Nephron (organoid): ENCODE data around the gene EIF5A.
"Not testable (repeated sequence)": the region's sequence is repeated elsewhere in the genome, so short reads cannot be mapped to it uniquely, and the experiment has no call there.

Experiments used
- H3K27ac Mint-ChIP-seq, 3 experiments: 2 replicates each; pipeline ENCODE4 v1.8.0; 2020; ENCODE audit warnings: mixed read lengths in 3 of 3, mild to moderate bottlenecking in 2 of 3, moderate library complexity in 1 of 3
- H3K27me3 Mint-ChIP-seq: 2 replicates; pipeline ENCODE4 v1.8.0; 2021; ENCODE audit warnings: low read depth, mild to moderate bottlenecking, moderate library complexity, mixed read lengths
- H3K36me3 Mint-ChIP-seq: 2 replicates; pipeline ENCODE4 v1.8.0; 2020; ENCODE audit warnings: low read depth, mixed read lengths
- H3K4me1 Mint-ChIP-seq: 2 replicates; pipeline ENCODE4 v1.8.0; 2020; ENCODE audit warnings: mixed read lengths
- H3K4me3 Mint-ChIP-seq, 3 experiments: 2 replicates each; pipeline ENCODE4 v1.8.0; 2020; ENCODE audit warnings: mild to moderate bottlenecking in 3 of 3, mixed read lengths in 3 of 3, moderate library complexity in 2 of 3
- H3K9me3 Mint-ChIP-seq: 2 replicates; pipeline ENCODE4 v1.8.0; 2020; ENCODE audit warnings: mixed read lengths
- TF ChIP-seq, protein P1 (sequence below), 3 experiments: fragments of 200-600 bp; sonication (generic); IDR thresholded peaks; one replicate each; pipeline ENCODE4 v1.5.0; 2021; ENCODE audit warnings: antibody characterized with exemption in 3 of 3; ENCODE audit not compliant: unreplicated experiment in 3 of 3

Gene EIF5A

DNA sequence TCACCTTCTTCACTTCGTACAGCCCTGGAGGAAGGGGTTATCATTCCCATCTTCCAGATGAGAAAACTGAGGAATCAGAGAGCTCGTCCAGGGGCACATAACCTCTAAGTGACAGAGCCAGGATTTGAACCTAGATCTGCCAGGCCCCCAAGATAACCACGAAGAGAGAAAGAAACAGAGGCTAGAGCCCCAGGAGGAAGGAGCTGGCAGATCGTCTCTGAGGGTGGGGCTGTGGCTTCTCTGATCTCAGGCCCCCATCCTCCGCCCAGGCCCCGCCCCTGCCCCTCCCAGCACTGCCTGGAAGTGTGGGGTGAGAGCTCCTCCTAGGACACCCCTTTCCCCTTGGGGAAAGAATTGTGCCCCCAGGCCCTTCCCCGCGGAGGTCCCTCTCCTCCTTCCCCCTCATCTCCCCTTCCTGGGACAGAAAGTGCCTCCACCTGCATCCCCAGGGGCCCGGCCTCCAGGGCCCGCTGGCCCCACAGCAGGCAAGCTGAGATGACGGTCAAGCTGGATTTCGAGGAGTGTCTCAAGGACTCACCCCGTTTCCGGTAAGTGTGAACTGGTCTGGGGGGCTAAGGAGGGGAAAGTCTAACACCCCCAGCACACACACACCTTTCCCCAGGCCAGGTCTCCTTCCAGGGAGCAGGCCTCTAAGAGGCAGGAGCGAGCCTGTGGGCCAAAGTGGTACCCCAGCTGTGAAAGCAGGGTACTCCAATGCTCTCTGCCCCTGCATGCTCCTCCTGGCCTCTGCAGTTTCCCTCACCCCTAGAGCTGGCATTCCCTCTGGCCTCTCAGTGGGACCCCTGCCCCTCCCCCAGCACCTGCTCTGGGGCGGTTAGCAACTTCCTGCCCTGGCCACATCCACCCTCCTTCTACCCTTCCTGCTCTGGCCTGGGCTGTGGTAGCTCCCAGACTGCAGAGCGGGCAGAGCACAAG, 29.1 kb downstream of the EIF5A start, which contains the start of gene ACAP1:
Gene ACAP1 (plus strand): TSS at position 290 of the 936 bp plus-strand sequence. CDS start 206 bp downstream, at position 496.
- Mint-ChIP-seq H3K27me3 (peaks cover 6% of the 10 kb centered on the region), H3K36me3 (no peaks in the 10 kb centered on the region), H3K4me1 (peaks cover 8% of the 10 kb centered on the region), H3K9me3 (no peaks in the 10 kb centered on the region), H3K4me3 (no peak within 1 kb of the TSS), H3K27ac (no peak within 1 kb of the TSS)
- TF ChIP-seq, protein P1, sequence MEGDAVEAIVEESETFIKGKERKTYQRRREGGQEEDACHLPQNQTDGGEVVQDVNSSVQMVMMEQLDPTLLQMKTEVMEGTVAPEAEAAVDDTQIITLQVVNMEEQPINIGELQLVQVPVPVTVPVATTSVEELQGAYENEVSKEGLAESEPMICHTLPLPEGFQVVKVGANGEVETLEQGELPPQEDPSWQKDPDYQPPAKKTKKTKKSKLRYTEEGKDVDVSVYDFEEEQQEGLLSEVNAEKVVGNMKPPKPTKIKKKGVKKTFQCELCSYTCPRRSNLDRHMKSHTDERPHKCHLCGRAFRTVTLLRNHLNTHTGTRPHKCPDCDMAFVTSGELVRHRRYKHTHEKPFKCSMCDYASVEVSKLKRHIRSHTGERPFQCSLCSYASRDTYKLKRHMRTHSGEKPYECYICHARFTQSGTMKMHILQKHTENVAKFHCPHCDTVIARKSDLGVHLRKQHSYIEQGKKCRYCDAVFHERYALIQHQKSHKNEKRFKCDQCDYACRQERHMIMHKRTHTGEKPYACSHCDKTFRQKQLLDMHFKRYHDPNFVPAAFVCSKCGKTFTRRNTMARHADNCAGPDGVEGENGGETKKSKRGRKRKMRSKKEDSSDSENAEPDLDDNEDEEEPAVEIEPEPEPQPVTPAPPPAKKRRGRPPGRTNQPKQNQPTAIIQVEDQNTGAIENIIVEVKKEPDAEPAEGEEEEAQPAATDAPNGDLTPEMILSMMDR (IDR thresholded peaks at IDR 0.05; ENCODE audit: unreplicated experiment in 3 of 3), result no peak

DNA sequence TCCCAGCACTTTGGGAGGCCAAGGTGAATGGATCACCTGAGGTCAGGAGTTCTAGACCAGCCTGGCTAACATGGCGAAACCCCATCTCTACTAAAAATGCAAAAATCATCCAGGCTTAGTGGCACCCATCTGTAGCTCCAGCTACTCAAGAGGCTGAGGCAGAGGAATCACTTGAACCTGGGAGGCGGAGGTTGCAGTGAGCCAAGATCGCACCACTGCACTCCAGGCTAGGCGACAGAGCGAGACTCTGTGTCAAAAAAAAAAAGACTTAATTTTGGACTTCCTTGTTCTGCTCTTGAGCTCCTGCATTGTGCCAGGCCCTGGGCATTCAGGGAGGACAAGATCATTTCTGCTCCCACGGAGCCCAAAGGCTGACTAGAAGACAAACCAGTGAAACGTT, 30.2 kb downstream of the EIF5A start:
- not testable (repeated sequence) for H3K4me3 Mint-ChIP-seq, H3K9me3 Mint-ChIP-seq, H3K27me3 Mint-ChIP-seq, H3K4me1 Mint-ChIP-seq, H3K27ac Mint-ChIP-seq, H3K36me3 Mint-ChIP-seq

- Mint-ChIP-seq H3K4me1 (no peaks in the 10 kb centered on the region), H3K36me3 (no peaks in the 10 kb centered on the region), H3K27ac (no peak overlapping the region), H3K4me3 (no peak overlapping the region), H3K9me3 (no peaks in the 10 kb centered on the region), H3K27me3 (peaks cover 11% of the 10 kb centered on the region)
- TF ChIP-seq, protein P1 (IDR thresholded peaks at IDR 0.05; ENCODE audit: unreplicated experiment in 3 of 3), result no peak
Measured at GRCh38 chr17:7340179-7340578, 32.8 kb downstream of the EIF5A start.

GRCh38 chr17:7341842-7342241, 34.4 kb downstream of the EIF5A start:
- H3K27ac Mint-ChIP-seq, result no peak overlapping the region
- no peaks in the 10 kb centered on the region for H3K4me1 Mint-ChIP-seq
- peaks cover 10% of the 10 kb centered on the region for H3K27me3 Mint-ChIP-seq
- no peak overlapping the region for H3K4me3 Mint-ChIP-seq
- TF ChIP-seq, protein P1 (IDR thresholded peaks at IDR 0.05; ENCODE audit: unreplicated experiment in 3 of 3), result no peak
- no peaks in the 10 kb centered on the region for H3K36me3 Mint-ChIP-seq
- H3K9me3 Mint-ChIP-seq, result no peaks in the 10 kb centered on the region

GRCh38 chr17:7343250-7343649, 35.8 kb downstream of the EIF5A start:
- TF ChIP-seq, protein P1 (IDR thresholded peaks at IDR 0.05; ENCODE audit: unreplicated experiment in 3 of 3), result no peak
- peaks cover 11% of the 10 kb centered on the region for H3K27me3 Mint-ChIP-seq
- no peak overlapping the region for H3K27ac Mint-ChIP-seq
- H3K4me1 Mint-ChIP-seq, result peaks cover 9% of the 10 kb centered on the region
- H3K9me3 Mint-ChIP-seq, result no peaks in the 10 kb centered on the region
- no peaks in the 10 kb centered on the region for H3K36me3 Mint-ChIP-seq
- H3K4me3 Mint-ChIP-seq, result no peak overlapping the region

GRCh38 chr17:7346761-7347614, 39.6 kb downstream of the EIF5A start:
- peaks cover 13% of the 10 kb centered on the region for H3K27me3 Mint-ChIP-seq
- H3K36me3 Mint-ChIP-seq, result no peaks in the 10 kb centered on the region
- no peaks in the 10 kb centered on the region for H3K9me3 Mint-ChIP-seq
- TF ChIP-seq, protein P1 (IDR thresholded peaks at IDR 0.05; ENCODE audit: unreplicated experiment in 3 of 3), result no peak
- peak overlapping the region in 2 of 3 experiments; percentile 66 to 94 for H3K27ac Mint-ChIP-seq
- H3K4me3 Mint-ChIP-seq, result peak overlapping the region in 2 of 3 experiments; percentile 11 to 48
- peaks cover 29% of the 10 kb centered on the region for H3K4me1 Mint-ChIP-seq
